ENCODE data around the gene BTF3.
"Not testable (repeated sequence)": the region's sequence is repeated elsewhere in the genome, so short reads cannot be mapped to it uniquely, and the experiment has no call there.

Gene BTF3

DNA sequence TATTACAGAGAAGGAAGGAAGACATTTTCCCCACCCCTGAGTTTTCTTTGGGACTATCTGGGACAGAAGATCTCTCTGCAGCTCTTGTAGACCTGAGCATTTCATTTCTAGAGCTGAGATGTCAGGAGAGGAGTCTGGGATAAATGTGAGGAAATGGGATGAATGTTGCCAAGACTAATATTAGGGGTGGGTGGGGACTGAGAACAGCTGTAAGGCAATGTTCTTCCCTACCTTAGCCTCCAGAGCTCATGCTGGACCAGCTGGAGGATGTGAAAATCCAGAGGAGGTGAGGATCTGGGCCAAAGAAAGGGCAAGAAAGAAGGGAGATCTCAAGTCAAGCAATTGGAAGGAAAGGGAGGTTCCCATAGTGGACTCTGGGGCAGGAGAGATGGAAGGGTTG, 26.6 kb upstream of the BTF3 start:
- H3K27ac Mint-ChIP-seq = no peak overlapping the region
- no peak for DNase-seq
- no peak overlapping the region for H3K4me3 Mint-ChIP-seq
- no peaks in the 10 kb centered on the region for H3K4me1 Mint-ChIP-seq (ENCODE audit: low read depth)
- H3K36me3 Mint-ChIP-seq (ENCODE audit: low read depth) = no peaks in the 10 kb centered on the region
- peaks cover 23% of the 10 kb centered on the region for H3K27me3 Mint-ChIP-seq
- no peaks in the 10 kb centered on the region for H3K9me3 Mint-ChIP-seq

DNA sequence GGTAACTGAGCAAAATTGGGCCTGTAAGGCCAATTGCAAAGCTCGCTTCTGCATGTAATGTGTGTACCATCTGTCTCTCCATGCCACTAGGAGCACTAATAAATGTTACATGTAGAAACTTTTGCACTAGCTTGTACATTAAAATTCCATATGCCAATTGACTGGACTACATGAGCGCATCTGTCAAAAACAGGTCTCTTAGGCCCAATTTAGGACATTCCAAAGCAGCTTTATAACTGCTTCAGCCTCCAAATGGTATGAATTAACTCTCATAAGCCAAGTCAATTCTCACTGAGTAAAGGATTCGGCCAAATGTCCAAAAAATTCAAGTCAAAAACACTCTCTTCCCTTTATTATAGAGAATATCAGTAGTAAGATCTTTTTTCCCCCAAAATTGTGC, 26.1 kb upstream of the BTF3 start:
- no peaks in the 10 kb centered on the region for H3K9me3 Mint-ChIP-seq
- H3K27ac Mint-ChIP-seq = no peak overlapping the region
- no peaks in the 10 kb centered on the region for H3K36me3 Mint-ChIP-seq (ENCODE audit: low read depth)
- no peak for DNase-seq
- H3K27me3 Mint-ChIP-seq = peaks cover 23% of the 10 kb centered on the region
- H3K4me1 Mint-ChIP-seq (ENCODE audit: low read depth) = no peaks in the 10 kb centered on the region
- no peak overlapping the region for H3K4me3 Mint-ChIP-seq

DNA sequence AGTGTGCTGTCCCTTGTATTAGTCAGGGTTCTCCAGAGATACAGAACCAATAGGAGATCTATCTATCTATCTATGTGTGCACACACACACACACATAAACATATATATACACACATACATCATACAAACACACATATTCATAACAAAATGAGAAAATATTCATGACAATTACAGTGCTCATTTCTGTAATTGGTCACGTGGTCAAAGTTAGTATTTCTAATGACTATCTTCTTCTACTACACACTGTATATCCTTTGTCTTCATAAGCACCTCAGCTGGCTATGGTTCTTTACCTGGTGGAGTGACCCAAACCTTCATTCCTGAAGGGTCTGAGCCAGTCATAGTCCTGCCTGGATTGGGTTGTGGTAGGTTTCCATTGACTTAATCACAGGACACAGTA, 17.7 kb upstream of the BTF3 start:
- H3K4me1 Mint-ChIP-seq (ENCODE audit: low read depth) = no peaks in the 10 kb centered on the region
- H3K27me3 Mint-ChIP-seq = peaks cover 42% of the 10 kb centered on the region
- no peaks in the 10 kb centered on the region for H3K36me3 Mint-ChIP-seq (ENCODE audit: low read depth)
- H3K27ac Mint-ChIP-seq = no peak overlapping the region
- DNase-seq = no peak
- H3K9me3 Mint-ChIP-seq = no peaks in the 10 kb centered on the region
- H3K4me3 Mint-ChIP-seq = no peak overlapping the region

DNA sequence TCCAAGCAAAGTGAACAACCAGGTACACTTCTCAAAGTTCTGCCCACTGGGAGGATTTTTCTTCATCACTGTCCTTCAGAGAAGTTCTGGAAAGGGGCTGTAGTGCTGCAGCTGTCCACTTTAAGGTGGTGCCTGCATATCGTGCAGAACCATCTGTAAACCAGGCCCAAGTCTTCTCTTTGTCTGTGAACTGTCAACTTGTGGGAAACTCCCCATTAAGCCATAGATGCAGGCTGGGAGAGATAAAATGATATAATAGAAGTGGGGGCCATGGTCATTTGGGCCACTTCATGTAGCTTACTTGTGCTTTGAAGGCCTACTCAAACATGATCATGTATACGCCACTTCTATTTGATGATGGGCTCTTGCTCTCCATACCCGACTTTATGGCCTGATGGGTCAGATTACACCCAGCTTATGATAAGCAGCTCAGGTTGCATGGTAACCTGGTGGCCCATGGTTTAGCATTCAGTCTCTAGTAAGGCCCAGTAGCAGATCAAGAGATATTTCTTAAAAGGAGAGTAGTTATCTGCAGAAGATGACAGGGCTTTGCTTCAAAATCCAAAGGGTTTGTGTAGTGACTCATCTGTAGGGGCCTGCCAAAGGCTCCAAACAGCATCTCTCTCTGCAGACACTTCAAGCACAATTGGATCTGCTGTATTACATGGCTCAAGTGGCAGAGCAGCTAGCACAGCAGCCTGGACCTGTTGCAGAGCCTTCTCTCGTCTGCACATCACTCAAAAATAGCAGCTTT, 15.7 kb upstream of the BTF3 start:
- H3K9me3 Mint-ChIP-seq = no peaks in the 10 kb centered on the region
- H3K36me3 Mint-ChIP-seq (ENCODE audit: low read depth) = no peaks in the 10 kb centered on the region
- H3K27ac Mint-ChIP-seq = no peak overlapping the region

DNA sequence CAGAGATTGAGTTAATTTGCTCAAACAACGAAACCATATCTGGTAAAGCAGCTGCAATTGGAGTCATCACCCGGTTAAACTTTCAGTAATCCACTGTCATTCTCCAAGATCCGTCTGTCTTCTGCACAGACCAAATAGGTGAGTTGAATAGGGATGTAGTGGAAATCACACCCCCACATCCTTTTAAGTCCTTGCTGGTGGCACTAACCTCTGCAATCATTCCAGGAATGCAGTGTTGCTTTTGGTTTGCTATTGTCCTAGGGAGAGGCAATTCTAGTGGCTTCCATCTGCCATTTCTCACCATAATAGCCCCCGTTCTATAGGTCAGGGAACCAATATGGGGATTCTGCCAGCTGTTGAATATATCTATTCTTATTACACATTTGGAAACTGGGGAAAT, 14.6 kb upstream of the BTF3 start:
- Mint-ChIP-seq H3K4me3 (no peak overlapping the region), H3K27ac (no peak overlapping the region), H3K27me3 (peaks cover 41% of the 10 kb centered on the region), H3K4me1 (ENCODE audit: low read depth) (no peaks in the 10 kb centered on the region), H3K9me3 (no peaks in the 10 kb centered on the region), H3K36me3 (ENCODE audit: low read depth) (no peaks in the 10 kb centered on the region)
- no peak for DNase-seq

More for the DNA sequence above, 15.7 kb upstream of the BTF3 start:
- H3K4me1 Mint-ChIP-seq (ENCODE audit: low read depth) = no peaks in the 10 kb centered on the region
- no peak for DNase-seq
- peaks cover 42% of the 10 kb centered on the region for H3K27me3 Mint-ChIP-seq
- H3K4me3 Mint-ChIP-seq = no peak overlapping the region

DNA sequence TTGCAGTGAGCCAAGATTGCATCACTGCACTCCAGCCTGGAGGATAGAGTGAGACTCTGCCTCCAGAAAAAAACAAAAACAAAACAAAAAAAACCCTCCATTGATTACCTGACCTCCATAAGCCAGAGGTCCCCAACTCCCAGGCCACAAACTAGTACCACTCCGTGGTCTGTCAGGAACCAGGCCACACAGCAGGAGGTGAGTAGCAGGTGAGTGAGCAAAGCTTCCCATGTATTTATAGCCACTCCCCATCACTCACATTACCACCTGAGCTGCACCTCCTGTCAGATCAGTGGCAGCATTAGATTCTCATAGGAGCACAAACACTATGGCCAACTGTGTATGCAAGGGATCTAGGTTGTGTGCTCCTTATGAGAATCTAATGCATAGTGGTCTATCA, 13.7 kb upstream of the BTF3 start:
- no peak for DNase-seq
- no peak overlapping the region for H3K27ac Mint-ChIP-seq
- no peaks in the 10 kb centered on the region for H3K4me1 Mint-ChIP-seq (ENCODE audit: low read depth)
- H3K27me3 Mint-ChIP-seq = peaks cover 37% of the 10 kb centered on the region
- H3K4me3 Mint-ChIP-seq = no peak overlapping the region
- H3K9me3 Mint-ChIP-seq = no peaks in the 10 kb centered on the region
- no peaks in the 10 kb centered on the region for H3K36me3 Mint-ChIP-seq (ENCODE audit: low read depth)

DNA sequence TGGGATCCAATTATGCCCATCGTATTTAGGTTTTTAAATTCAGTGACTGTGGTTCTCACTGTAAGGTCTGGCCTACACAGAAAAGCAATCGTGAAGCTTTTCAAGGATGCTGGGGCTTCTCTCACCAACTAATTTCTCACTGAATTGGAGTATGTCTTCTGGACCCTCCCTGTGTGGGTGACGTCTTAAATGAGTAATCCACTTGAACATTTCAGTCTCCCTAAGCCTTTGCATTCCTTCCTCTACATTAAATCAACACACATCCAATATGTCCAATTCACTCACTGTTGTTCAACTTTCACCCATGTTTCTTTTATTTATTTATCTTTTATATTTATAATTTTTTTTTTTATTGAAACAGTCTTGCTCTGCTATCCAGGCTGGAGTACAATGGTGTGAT, 12.5 kb upstream of the BTF3 start:
- Mint-ChIP-seq H3K4me3 (no peak overlapping the region), H3K27ac (no peak overlapping the region), H3K36me3 (ENCODE audit: low read depth) (no peaks in the 10 kb centered on the region), H3K4me1 (ENCODE audit: low read depth) (no peaks in the 10 kb centered on the region), H3K27me3 (peaks cover 32% of the 10 kb centered on the region), H3K9me3 (no peaks in the 10 kb centered on the region)
- no peak for DNase-seq

DNA sequence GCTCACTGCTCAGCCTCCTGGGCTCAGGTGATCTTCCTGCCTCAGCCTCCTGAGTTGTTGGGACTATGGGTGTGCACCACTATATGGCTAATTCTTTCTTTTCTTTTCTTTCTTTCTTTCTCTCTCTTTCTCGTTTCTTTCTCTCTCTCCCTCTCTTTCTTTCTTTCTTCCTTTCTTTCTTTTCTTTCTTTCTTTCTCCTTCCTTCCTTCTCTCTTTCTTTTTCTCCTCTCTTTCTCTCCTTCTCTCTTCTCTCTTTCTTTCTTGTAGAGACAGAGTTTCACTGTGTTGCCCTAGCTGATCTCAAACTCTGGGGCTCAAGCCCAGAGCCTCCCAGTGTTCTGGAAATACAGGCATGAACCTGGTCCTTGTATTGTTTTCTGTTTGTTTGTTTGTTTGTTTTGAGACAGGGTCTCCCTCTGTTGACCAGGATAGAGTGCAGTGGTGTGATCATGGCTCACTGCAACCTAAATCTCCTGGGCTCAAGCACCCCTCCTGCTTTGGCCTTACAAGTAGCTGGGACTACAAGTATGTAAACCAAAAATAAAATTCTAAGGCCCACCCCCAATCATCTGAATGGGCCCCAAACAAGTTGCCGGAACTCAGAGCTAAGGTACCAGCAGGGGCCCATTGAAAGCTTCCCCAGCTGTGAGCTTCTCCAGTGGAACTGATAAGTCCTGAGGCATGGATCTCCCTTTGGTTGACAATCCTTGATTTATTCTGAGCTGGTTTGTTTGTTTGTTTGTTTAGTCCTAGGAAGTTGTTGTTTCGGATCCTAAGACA, 11.9 kb upstream of the BTF3 start:
- Mint-ChIP-seq H3K27me3 (peaks cover 34% of the 10 kb centered on the region), H3K36me3 (ENCODE audit: low read depth) (no peaks in the 10 kb centered on the region), H3K4me1 (ENCODE audit: low read depth) (no peaks in the 10 kb centered on the region), H3K9me3 (no peaks in the 10 kb centered on the region), H3K27ac (no peak overlapping the region), H3K4me3 (no peak overlapping the region)
- no peak for DNase-seq

DNA sequence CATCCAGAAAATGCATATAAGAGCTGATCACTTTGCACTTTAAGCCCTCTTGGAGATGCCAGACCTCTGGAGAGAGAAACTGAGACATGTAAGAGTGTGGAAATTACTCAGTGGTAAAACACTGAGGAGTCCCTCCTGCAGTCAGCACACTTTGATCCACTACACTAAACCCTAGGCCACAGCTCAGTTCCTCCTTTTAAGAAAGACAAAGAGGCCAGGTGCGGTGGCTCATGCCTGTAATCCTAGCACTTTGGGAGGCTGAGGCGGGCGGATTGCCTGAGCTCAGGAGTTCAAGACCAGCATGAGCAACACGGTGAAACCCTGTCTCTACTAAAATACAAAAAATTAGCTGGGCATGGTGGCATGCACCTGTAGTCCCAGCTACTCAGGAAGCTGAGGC, 11.0 kb upstream of the BTF3 start:
- not testable (repeated sequence) for DNase-seq; H3K27ac Mint-ChIP-seq; H3K4me3 Mint-ChIP-seq; H3K4me1 Mint-ChIP-seq (ENCODE audit: low read depth); H3K36me3 Mint-ChIP-seq (ENCODE audit: low read depth); H3K9me3 Mint-ChIP-seq
- H3K27me3 Mint-ChIP-seq = peaks cover 32% of the 10 kb centered on the region

DNA sequence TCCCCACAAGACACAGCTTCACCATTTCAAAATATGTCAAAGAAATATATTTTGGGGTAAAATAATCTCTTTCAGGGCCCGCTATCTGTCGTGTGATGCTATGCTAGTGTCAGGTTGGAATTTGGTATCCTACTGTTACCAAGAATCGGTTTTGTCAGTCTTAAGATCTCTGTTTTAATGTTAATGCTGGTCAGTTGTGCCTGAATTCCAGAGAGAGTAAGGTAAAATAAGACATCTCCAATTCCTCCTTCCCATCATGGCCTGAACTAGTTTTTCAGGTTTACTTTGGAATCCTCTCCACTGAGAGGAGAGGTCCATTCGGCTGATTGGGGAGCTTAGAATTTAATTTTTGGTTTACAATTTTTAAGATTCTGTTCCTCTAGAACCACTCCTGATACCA, 10.4 kb upstream of the BTF3 start:
- Mint-ChIP-seq H3K9me3 (no peaks in the 10 kb centered on the region), H3K4me3 (no peak overlapping the region), H3K27ac (no peak overlapping the region), H3K36me3 (ENCODE audit: low read depth) (no peaks in the 10 kb centered on the region), H3K4me1 (ENCODE audit: low read depth) (no peaks in the 10 kb centered on the region), H3K27me3 (peaks cover 37% of the 10 kb centered on the region)
- no peak for DNase-seq

DNA sequence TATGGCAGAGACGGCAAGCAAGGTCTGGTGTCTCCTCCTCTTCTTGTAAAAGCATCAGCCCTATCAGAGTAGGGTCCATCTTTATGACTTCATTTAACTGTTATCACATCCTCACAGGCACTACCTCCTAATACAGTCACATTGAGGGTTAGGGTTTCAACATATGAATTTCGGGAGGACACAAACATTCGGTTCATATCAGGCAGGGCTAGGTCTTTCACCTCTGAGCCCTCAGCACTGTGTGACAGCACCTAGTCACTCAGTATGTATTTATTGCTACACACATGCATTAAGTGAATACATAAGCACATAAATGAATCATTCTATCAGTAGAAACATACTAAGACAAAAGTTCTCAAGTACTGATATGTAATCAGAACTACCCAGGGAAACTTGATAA, 9.4 kb upstream of the BTF3 start:
- H3K27me3 Mint-ChIP-seq = peaks cover 42% of the 10 kb centered on the region
- no peak overlapping the region for H3K27ac Mint-ChIP-seq
- no peaks in the 10 kb centered on the region for H3K36me3 Mint-ChIP-seq (ENCODE audit: low read depth)
- no peaks in the 10 kb centered on the region for H3K9me3 Mint-ChIP-seq
- H3K4me3 Mint-ChIP-seq = no peak overlapping the region
- H3K4me1 Mint-ChIP-seq (ENCODE audit: low read depth) = no peaks in the 10 kb centered on the region
- no peak for DNase-seq

DNA sequence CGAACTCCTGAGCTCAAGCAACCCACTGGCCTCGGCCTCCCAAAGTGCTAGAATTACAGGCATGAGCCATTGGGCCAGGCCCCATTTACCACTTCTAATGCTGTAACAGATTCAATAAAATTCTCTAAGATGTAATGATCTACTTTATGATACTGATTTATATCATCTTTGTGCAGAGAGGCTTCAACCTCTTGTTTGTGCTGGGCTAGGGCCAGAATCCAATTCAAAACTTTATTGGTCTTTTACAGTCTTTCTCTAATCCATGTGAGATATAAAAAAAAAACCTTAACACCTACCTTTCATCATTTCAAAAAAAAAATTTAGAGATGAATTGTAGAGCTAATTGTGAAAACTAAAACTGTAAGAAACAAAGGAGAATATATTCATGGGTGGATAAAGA, 8.2 kb upstream of the BTF3 start:
- Mint-ChIP-seq H3K27ac (no peak overlapping the region), H3K4me1 (ENCODE audit: low read depth) (no peaks in the 10 kb centered on the region), H3K27me3 (peaks cover 43% of the 10 kb centered on the region), H3K9me3 (no peaks in the 10 kb centered on the region), H3K4me3 (no peak overlapping the region), H3K36me3 (ENCODE audit: low read depth) (no peaks in the 10 kb centered on the region)
- no peak for DNase-seq

DNA sequence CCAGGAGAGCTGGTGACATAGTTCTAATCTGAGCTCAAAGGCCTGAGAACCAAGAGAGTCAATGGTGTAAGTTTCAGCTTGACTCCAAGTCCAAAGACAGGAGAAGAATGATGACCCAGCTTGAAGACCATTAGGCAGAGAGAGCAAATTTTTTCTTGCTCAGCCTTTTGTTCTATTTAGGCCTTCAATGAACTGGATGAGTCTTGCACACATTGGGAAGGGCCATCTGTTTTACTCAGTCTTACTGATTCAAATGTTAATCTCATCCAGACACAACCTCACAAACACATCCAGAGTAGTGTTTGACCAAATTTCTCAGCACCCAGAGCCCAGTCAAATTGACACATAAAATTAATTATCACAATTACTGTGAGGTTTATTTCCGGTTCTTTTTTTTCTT, 7.1 kb upstream of the BTF3 start:
- Mint-ChIP-seq H3K4me3 (no peak overlapping the region), H3K4me1 (ENCODE audit: low read depth) (no peaks in the 10 kb centered on the region), H3K36me3 (ENCODE audit: low read depth) (no peaks in the 10 kb centered on the region), H3K27ac (no peak overlapping the region), H3K27me3 (peaks cover 42% of the 10 kb centered on the region), H3K9me3 (no peaks in the 10 kb centered on the region)
- DNase-seq = no peak

DNA sequence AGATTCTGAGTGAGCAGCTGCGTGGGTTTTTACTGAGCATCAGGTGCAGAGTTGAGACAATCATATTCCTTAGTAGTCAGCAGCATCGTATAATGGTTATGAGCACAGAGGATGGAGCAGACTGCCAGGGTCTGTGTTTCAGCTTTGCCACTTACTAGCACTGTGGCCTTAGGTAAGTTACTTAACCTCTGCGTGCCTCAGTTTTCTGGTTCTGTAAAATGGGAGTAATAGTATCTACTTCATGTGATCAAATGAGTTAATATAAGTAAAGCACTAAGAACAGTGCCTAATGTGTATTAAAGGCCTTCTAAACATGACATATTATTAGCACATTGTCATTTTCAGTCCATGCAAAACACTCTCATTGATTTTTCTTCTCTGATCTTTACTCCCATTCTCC, 4.8 kb upstream of the BTF3 start:
- Mint-ChIP-seq H3K4me1 (ENCODE audit: low read depth) (peaks cover 11% of the 10 kb centered on the region), H3K27me3 (peaks cover 28% of the 10 kb centered on the region), H3K27ac (no peak overlapping the region), H3K4me3 (no peak overlapping the region), H3K9me3 (no peaks in the 10 kb centered on the region), H3K36me3 (ENCODE audit: low read depth) (peaks cover 8% of the 10 kb centered on the region)
- no peak for DNase-seq

DNA sequence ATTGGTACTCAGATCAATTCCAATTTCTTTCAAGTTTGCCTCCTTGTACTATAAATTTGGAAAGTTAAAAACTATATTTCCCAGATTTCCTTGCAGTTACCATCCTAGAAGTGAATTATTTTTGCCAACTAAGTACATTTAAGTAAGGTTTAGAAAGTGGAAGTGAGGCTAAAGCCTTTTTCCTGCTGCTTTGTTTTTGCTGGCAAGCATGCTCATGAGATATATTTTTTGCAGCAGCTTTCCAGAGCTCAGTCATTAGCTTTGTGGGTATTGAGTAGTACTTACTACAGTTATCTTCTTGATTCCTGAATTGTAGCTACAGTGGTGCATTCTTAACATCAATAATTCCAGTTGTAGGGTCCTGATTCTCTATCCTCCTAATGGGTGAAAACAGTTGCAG, 3.5 kb upstream of the BTF3 start:
- Mint-ChIP-seq H3K27me3 (peaks cover 24% of the 10 kb centered on the region), H3K4me1 (ENCODE audit: low read depth) (peaks cover 15% of the 10 kb centered on the region), H3K4me3 (no peak overlapping the region), H3K9me3 (no peaks in the 10 kb centered on the region), H3K27ac (no peak overlapping the region), H3K36me3 (ENCODE audit: low read depth) (peaks cover 20% of the 10 kb centered on the region)
- DNase-seq = no peak

Measured in activated T-cell treated with anti-CD3 and anti-CD28 coated beads, Interleukin-2, amount 50 U/mL, for 24 hours (primary cell).